ENCODE measurements around the gene COL4A2. TPM values are rescaled to one million over a fixed set of nuclear protein-coding genes. Genes with fewer than 3 reads are reported as not detected.

Gene COL4A2
- total and polyA plus RNA-seq, 11 donors = 92.4 to 377 (median 166) TPM

- Histone ChIP-seq H3K4me3 (no peak overlapping the region), H3K36me3 (peaks cover 0 to 89% (median 72%) of the 10 kb centered on the region in 9 donors), H3K27ac (no peak overlapping the region), H3K9me3 (no peaks in the 10 kb centered on the region), H3K4me1 (peaks cover 0 to 15% (median 1%) of the 10 kb centered on the region in 12 donors), H3K27me3 (no peaks in the 10 kb centered on the region)
- no peak for ATAC-seq
- TF ChIP-seq CTCF (IDR thresholded peaks at IDR 0.05) (no peak), POLR2A (IDR thresholded peaks at IDR 0.05) (no peak)
- 74 to 81% (median 78%) methylated on average over 16 to 22 of the region's 22 CpGs for WGBS, 4 donors
- no peak for DNase-seq
- intact Hi-C loops (cut with DNase I) = loop anchor here in 7 of 10 donors (5.0 to 10.0 kb wide), 5 partner anchors 104 to 359 kb away; partner anchors contain the start of gene RAB20 (in 2 of the 7)
Observed at GRCh38 chr13:110458594-110459365, 151.7 kb downstream of the COL4A2 start.

- TF ChIP-seq CTCF (IDR thresholded peaks at IDR 0.05) (no peak), POLR2A (IDR thresholded peaks at IDR 0.05) (no peak)
- Histone ChIP-seq H3K4me3 (no peak overlapping the region), H3K9me3 (no peaks in the 10 kb centered on the region), H3K36me3 (peaks cover 2 to 100% (median 97%) of the 10 kb centered on the region in 9 donors), H3K27ac (no peak overlapping the region), H3K4me1 (peaks cover 0 to 5% (median 0%) of the 10 kb centered on the region in 12 donors), H3K27me3 (no peaks in the 10 kb centered on the region)
- intact Hi-C loops (cut with DNase I) = loop anchor here in 2 of 10 donors (10.0 kb wide), 2 partner anchors 93 to 103 kb away; partner anchors contain the start of gene RAB20 (in 1 of the 2)
- DNase-seq (no peak), ATAC-seq (no peak)
- 91 to 97% (median 92%) methylated on average over 15 of the region's 15 CpGs for WGBS, 4 donors
Observed at GRCh38 chr13:110462091-110462490, 155.0 kb downstream of the COL4A2 start.

DNA sequence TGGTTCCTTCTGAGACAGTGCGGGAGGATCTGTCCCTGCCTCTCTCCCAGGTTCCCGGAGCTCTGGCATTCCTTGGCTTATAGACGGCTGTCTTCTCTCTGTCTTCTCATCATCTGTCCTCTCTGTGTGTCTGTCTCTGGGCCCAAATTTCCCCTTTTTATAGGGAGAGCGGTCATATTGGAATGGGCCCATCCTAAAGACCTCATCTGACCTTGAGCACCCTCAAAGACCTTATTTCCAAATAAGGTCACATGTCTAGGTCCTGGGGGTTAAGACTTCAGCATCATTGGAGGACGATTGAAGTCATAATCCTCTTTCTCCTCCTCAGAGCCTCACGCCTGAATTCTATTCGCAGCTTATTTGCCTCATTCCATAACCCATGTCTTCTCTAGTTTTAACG, 156.1 kb downstream of the COL4A2 start:
- H3K4me3 ChIP-seq = no peak overlapping the region
- H3K9me3 ChIP-seq = no peaks in the 10 kb centered on the region
- no peak overlapping the region for H3K27ac ChIP-seq
- peaks cover 5 to 100% (median 99%) of the 10 kb centered on the region in 9 donors for H3K36me3 ChIP-seq
- 80 to 92% (median 85%) methylated on average over 8 of the region's 8 CpGs for WGBS, 4 donors
- no peak for ATAC-seq
- TF ChIP-seq POLR2A (IDR thresholded peaks at IDR 0.05) (no peak), CTCF (IDR thresholded peaks at IDR 0.05) (no peak)
- no peak for DNase-seq
- peaks cover 0 to 5% (median 0%) of the 10 kb centered on the region in 12 donors for H3K4me1 ChIP-seq
- no peaks in the 10 kb centered on the region for H3K27me3 ChIP-seq
- intact Hi-C loops (cut with DNase I) = loop anchor here in 2 of 10 donors (10.0 kb wide), 2 partner anchors 92 to 102 kb away; partner anchors contain the start of gene RAB20 (in 1 of the 2)

- 82 to 90% (median 89%) methylated on average over 6 of the region's 6 CpGs for WGBS, 4 donors
- DNase-seq (no peak), ATAC-seq (peak in 2 of 4 donors; percentile 14 to 33)
- Histone ChIP-seq H3K9me3 (no peaks in the 10 kb centered on the region), H3K36me3 (peaks cover 5 to 100% (median 99%) of the 10 kb centered on the region in 9 donors), H3K4me3 (no peak overlapping the region), H3K4me1 (peaks cover 0 to 5% (median 0%) of the 10 kb centered on the region in 12 donors), H3K27me3 (no peaks in the 10 kb centered on the region), H3K27ac (no peak overlapping the region)
- TF ChIP-seq CTCF (IDR thresholded peaks at IDR 0.05) = no peak
- TF ChIP-seq POLR2A (IDR thresholded peaks at IDR 0.05) = no peak
- intact Hi-C loops (cut with DNase I) = loop anchor here in 2 of 10 donors (10.0 kb wide), 2 partner anchors 91 to 101 kb away; partner anchors contain the start of gene RAB20 (in 1 of the 2)
Observed at GRCh38 chr13:110463871-110464510, 156.9 kb downstream of the COL4A2 start.
